GM10248 (cell line): ENCODE data around the gene SECISBP2.
"Not testable (repeated sequence)": the region's sequence is repeated elsewhere in the genome, so short reads cannot be mapped to it uniquely, and the experiment has no call there.

Experiments used
- CTCF ChIA-PET: fragments of 300-600 bp; sonication (Branson Sonifier 250); formaldehyde crosslinking; extraction: SDS; loops from one replicate; lab custom pipeline; 2021; ENCODE audit warnings: antibody characterized with exemption; lab: Yijun Ruan, JAX
- POLR2A ChIA-PET: fragments of 350-650 bp; sonication (Branson Sonifier 250); formaldehyde crosslinking; extraction: SDS; loops from one replicate; lab custom pipeline; 2020; ENCODE audit warnings: antibody characterized with exemption; lab: Yijun Ruan, JAX
- DNase-seq: peaks from one replicate; pipeline ENCODE4 v3.0.0; 2012; ENCODE audit errors: extremely low spot score
- TF ChIP-seq, protein P1 (sequence below): IDR thresholded peaks from 2 replicates; pipeline ENCODE4 v1.5.1; 2012; ENCODE audit warnings: mild to moderate bottlenecking, low read depth; ENCODE audit errors: extremely low read depth, missing control alignments, control extremely low read depth

The SECISBP2 gene

DNA sequence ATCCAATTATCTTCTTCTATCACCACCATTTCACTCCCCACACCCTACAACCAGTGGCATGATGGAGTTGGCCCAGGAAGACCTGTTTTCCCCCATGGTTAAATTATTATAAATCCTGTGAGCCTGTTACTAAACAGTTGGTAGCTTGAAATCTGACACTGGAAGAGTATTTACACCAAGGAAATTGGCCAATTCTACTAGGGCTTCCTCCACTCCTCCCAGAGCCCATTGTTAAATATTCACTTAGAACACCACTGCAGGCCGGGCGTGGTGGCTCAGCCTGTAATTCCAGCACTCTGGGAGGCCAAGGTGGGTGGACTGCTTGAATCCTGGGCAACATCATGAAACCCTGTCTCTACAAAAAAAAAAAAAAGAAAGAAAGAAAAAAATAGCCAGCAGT lies 39.7 kb upstream of the SECISBP2 start:
- TF ChIP-seq, protein P1, sequence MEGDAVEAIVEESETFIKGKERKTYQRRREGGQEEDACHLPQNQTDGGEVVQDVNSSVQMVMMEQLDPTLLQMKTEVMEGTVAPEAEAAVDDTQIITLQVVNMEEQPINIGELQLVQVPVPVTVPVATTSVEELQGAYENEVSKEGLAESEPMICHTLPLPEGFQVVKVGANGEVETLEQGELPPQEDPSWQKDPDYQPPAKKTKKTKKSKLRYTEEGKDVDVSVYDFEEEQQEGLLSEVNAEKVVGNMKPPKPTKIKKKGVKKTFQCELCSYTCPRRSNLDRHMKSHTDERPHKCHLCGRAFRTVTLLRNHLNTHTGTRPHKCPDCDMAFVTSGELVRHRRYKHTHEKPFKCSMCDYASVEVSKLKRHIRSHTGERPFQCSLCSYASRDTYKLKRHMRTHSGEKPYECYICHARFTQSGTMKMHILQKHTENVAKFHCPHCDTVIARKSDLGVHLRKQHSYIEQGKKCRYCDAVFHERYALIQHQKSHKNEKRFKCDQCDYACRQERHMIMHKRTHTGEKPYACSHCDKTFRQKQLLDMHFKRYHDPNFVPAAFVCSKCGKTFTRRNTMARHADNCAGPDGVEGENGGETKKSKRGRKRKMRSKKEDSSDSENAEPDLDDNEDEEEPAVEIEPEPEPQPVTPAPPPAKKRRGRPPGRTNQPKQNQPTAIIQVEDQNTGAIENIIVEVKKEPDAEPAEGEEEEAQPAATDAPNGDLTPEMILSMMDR, result no peak
- no peak for DNase-seq
- ChIA-PET POLR2A (no interaction called here), CTCF (interaction anchor here (0.6 to 3.5 kb wide), 15 partner anchors 10 to 694 kb away, joined by 3 to 14 read pairs (median 3); no protein-coding TSS in a partner anchor)

DNA sequence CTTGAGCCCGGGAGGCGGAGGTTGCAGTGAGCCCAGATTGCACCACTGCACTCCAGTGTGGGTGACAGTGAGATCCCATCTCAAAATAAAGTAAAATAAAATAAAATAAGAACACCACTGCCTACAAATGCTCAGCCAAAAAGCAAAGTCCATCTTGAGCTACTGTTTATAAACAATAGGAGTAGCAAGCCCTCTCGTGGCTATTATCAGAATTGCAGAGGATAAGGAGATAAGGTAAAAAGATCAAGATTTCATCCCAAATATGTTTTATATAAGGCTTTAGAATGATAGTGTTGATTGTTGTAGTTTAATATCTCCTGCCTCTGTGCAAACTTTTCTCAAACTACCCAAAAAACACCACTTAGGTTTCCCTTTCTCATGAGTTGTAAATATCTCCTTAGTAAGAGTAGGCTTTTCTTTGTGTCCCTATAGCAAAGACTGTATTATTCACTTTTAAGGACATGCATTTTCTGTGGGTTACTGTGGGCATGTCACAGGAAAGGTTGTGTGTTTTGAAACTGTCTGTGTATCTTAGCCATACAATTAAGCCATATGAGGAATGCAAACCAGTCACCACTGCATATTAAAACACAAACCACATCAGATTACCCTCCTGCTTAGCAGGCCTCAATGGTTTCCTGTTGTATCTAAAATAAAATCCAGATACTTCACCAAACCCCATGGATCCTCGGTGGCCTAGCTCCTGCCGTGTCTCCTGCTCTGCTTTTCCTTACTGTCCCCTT lies 39.1 kb upstream of the SECISBP2 start:
- peak; percentile 55 for DNase-seq
- ChIA-PET CTCF (interaction anchor here (0.6 to 3.5 kb wide), 16 partner anchors 10 to 695 kb away, joined by 3 to 14 read pairs (median 3); no protein-coding TSS in a partner anchor), POLR2A (no interaction called here)

DNA sequence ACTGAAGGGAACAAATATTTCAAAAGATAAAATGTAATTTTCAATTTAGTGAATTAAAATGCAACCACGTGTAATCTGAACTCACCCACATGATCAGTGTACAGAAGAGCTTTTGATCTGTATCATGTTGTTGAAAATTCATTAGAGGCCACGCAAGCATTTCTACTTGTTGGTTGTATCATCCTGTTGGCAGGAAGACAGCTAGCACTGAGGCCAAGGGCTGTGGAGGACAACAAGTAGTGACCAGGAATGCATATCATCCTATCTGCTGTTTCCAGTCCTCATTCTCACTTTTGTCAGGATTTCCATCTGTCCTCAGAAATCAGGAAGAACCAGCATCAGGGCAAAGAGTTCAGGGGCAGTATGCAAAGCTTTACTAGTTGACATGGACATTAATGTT lies 37.2 kb upstream of the SECISBP2 start:
- POLR2A ChIA-PET, result no interaction called here
- DNase-seq, result no peak
- TF ChIP-seq, protein P1, result no peak
- CTCF ChIA-PET, result interaction anchor here (3.5 kb wide), 1 partner anchor 14 kb away, joined by 14 read pairs; no protein-coding TSS in a partner anchor

More for the DNA sequence above, 39.1 kb upstream of the SECISBP2 start:
- TF ChIP-seq, protein P1, result peak; percentile 70

DNA sequence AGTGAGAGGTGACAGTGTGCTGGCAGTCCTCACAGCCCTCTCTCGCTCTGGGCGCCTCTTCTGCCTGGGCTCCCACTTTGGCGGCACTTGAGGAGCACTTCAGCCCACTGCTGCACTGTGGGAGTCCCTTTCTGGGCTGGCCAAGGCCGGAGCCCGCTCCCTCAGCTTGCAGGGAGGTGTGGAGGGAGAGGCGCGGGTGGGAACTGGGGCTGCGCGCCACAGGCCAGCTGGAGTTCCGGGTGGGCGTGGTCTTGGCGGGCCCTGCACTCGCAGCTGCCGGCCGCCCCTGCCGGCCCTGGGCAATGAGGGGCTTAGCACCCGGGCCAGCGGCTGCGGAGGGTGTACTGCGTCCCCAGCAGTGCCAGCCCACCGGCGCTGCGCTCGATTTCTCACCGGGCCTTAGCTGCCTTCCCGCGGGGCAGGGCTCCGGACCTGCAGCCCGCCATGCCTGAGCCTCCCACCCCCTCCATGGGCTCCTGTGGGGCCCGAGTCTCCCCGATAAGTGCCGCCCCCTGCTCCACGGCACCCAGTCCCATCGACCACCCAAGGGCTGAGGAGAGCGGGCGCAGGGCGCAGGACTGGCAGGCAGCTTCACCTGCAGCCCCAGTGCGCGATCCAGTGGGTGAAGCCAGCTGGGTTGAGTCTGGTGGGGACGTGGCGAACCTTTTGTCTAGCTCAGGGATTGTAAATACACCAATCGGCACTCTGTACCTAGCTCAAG lies 35.9 kb upstream of the SECISBP2 start:
- DNase-seq, CTCF ChIA-PET, POLR2A ChIA-PET: not testable (repeated sequence)

DNA sequence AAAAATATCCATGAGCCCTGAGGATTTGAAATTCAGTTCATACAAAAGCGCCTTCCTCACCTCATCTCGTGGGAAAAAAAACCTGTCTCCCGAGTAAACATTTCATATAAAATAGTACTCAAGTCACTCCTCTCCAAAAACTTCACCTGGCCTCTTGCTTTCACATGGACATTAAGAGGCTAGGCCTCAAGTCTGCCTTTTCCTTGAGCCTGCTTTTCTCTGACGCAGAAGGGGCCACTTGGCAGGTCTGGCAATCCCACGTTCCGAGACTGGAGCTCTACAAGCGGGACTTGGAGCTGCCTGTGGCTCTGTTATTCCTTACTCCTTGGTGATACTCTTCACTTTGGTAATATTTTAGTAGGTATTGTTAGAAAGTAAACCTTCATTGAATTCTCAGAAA lies 34.2 kb upstream of the SECISBP2 start:
- DNase-seq, result no peak
- ChIA-PET POLR2A (no interaction called here), CTCF (interaction anchor here (1.2 kb wide), 1 partner anchor 14 kb away, joined by 3 read pairs; no protein-coding TSS in a partner anchor)
- TF ChIP-seq, protein P1, result no peak

DNA sequence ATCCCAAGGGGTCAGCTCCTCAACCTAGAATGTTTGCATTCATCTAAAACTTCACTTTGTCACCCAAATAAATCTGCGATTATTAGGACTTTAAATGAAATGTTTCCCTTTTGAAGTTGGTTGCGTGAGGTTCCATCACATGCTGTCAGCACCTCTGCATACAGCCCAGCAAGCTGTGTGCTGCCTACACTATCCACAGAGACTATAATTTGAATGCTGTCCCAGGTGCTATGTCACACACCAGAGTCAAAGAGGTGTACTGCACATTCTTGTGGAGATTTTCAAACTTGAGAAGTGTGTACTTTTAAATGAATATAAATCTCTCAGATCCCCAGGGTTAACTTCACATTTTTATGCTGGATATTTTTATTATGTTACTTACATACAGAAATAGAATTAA lies 26.6 kb upstream of the SECISBP2 start:
- DNase-seq, result no peak
- ChIA-PET CTCF (interaction anchor here (1.1 to 1.5 kb wide), 2 partner anchors 10 to 13 kb away, joined by 3 to 6 read pairs; no protein-coding TSS in a partner anchor), POLR2A (no interaction called here)
- TF ChIP-seq, protein P1, result no peak

DNA sequence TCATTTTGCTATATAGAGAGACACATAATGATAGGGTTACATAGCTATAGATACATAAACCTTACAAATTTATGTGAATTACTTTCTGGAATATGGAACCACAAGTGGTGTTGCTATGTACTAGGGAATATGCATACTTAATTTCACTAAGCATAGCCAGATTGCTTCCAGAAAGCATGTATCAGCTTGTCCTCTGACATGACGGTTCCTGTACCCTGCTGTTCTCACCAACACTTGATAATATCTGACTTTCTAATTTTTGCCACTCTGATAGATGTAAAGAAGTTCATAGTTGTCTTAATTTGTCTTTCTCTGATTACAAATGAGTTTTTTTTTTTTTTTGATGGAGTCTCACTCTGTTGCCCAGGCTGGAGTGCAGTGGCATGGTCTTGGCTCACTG lies 25.3 kb upstream of the SECISBP2 start:
- CTCF ChIA-PET, result interaction anchor here (0.8 kb wide), 1 partner anchor 15 kb away, joined by 3 read pairs; no protein-coding TSS in a partner anchor
- POLR2A ChIA-PET, result no interaction called here
- no peak for DNase-seq
- TF ChIP-seq, protein P1, result no peak
